HCT116 (cell line): Measurements from ENCODE around the gene TPRG1L. TPM values are rescaled to one million over a fixed set of nuclear protein-coding genes. Genes with fewer than 3 reads are reported as not detected.

Experiments
- ATAC-seq: fragments of 200-7000 bp; cut with Tn5 transposase; 2 replicates; pipeline ENCODE4 v1.9.1; 2020; ENCODE audit warnings: mild to moderate bottlenecking, moderate library complexity
- BruUV-seq: library from RNA; stranded (reverse); fragments of 400-500 nt; replicated peaks from 2 replicates; lab custom pipeline; 2021; lab: Mats Ljungman, UMichigan
- CTCF ChIA-PET: fragments of 300-600 bp; sonication (Branson Sonifier 250); formaldehyde crosslinking; loops from one replicate; lab custom pipeline; 2021; ENCODE audit warnings: antibody characterized with exemption; lab: Charles Lee
- POLR2A ChIA-PET: fragments of 300-600, 350-600 bp; sonication (Branson Sonifier 250); formaldehyde crosslinking; loops from one replicate; lab custom pipeline; 2021; ENCODE audit warnings: antibody characterized with exemption; lab: Charles Lee
- RAD21 ChIA-PET, 2 experiments: fragments of 300-600 bp; sonication (Branson Sonifier 250); formaldehyde crosslinking; loops; one replicate each; lab custom pipeline; 2023; ENCODE audit warnings: low total read pairs in 2 of 2; ENCODE audit not compliant: uncharacterized antibody in 2 of 2, unreplicated experiment in 2 of 2, low non-redundant PET in 1 of 2; lab: Charles Lee
- DNase-seq: peaks from one replicate; pipeline ENCODE4 v3.0.0-alpha.2; 2010; ENCODE audit warnings: low read depth, low spot score
- H2AFZ ChIP-seq: fragments of 200-600 bp; shearing (Covaris generic), sonication (generic); 2 replicates; pipeline ENCODE4 v1.6.1; 2017; ENCODE audit warnings: low read depth, mixed run types, mixed read lengths, antibody characterized with exemption, low read length; ENCODE audit not compliant: poor library complexity, severe bottlenecking
- H3K27ac ChIP-seq: 2 replicates; pipeline ENCODE4 v1.5.1; 2012; ENCODE audit warnings: low read depth, low read length
- H3K27me3 ChIP-seq: fragments of 200-600 bp; sonication (generic); 2 replicates; pipeline ENCODE4 v1.6.1; 2016; ENCODE audit warnings: mixed run types, low read length, mixed read lengths; ENCODE audit not compliant: insufficient read depth
- H3K36me3 ChIP-seq, 2 experiments: fragments of 200-500 bp in 1 of 2; fragments of 200-600 bp in 1 of 2; sonication (Bioruptor generic) in 1 of 2; sonication (generic) in 1 of 2; 2 replicates each; pipeline versions ENCODE4 v1.5.1 to v1.6.1; 2014 to 2016; ENCODE audit warnings: low read length in 2 of 2, inconsistent platforms in 1 of 2, mixed read lengths in 1 of 2, mixed run types in 1 of 2; ENCODE audit not compliant: insufficient read depth in 2 of 2, control insufficient read depth in 1 of 2
- H3K4me1 ChIP-seq, 2 experiments: fragments of 200-600 bp in 1 of 2; sonication (generic) in 1 of 2; 2 replicates each; pipeline versions ENCODE4 v1.5.1 to v1.6.1; 2012 to 2017; ENCODE audit warnings: low read length in 2 of 2, inconsistent platforms in 1 of 2, mild to moderate bottlenecking in 1 of 2, mixed read lengths in 1 of 2, mixed run types in 1 of 2, moderate library complexity in 1 of 2; ENCODE audit not compliant: insufficient read depth in 2 of 2, control insufficient read depth in 1 of 2
- H3K4me2 ChIP-seq: fragments of 200-600 bp; sonication (generic); 2 replicates; pipeline ENCODE4 v1.6.1; 2017; ENCODE audit warnings: mixed run types, low read length, mixed read lengths
- H3K4me3 ChIP-seq, 2 experiments: fragments of 200-600 bp in 1 of 2; sonication (generic) in 1 of 2; replicated peaks in 1 of 2; 2 replicates each; pipeline ENCODE4 v1.5.1; 2011 to 2016; ENCODE audit warnings: low read length in 2 of 2, control low read depth in 1 of 2, low read depth in 1 of 2, mild to moderate bottlenecking in 1 of 2, mixed read lengths in 1 of 2, mixed run types in 1 of 2
- H3K79me2 ChIP-seq: fragments of 200-600 bp; sonication (generic); 2 replicates; pipeline ENCODE4 v1.6.1; 2017; ENCODE audit warnings: mild to moderate bottlenecking, mixed run types, low read length, moderate library complexity, mixed read lengths; ENCODE audit not compliant: insufficient read depth
- H3K9ac ChIP-seq: fragments of 200-600 bp; sonication (generic); 2 replicates; pipeline ENCODE4 v1.6.1; 2016; ENCODE audit warnings: low read length, mixed read lengths
- H3K9me2 ChIP-seq: fragments of 200-600 bp; sonication (generic), shearing (Covaris generic); 2 replicates; pipeline ENCODE4 v1.6.1; 2017; ENCODE audit warnings: mixed run types, mild to moderate bottlenecking, moderate library complexity; ENCODE audit not compliant: insufficient read depth
- H3K9me3 ChIP-seq, 2 experiments: fragments of 200-500 bp in 1 of 2; fragments of 200-600 bp in 1 of 2; sonication (Bioruptor generic) in 1 of 2; sonication (generic) in 1 of 2; 2 replicates each; pipeline ENCODE4 v1.6.1; 2014 to 2017; ENCODE audit warnings: low read length in 2 of 2, mixed read lengths in 2 of 2, inconsistent platforms in 1 of 2, low read depth in 1 of 2, mild to moderate bottlenecking in 1 of 2, mixed run types in 1 of 2, moderate library complexity in 1 of 2; ENCODE audit not compliant: control insufficient read depth in 1 of 2, insufficient read depth in 1 of 2
- H4K20me1 ChIP-seq: fragments of 200-600 bp; sonication (generic), shearing (Covaris generic); 2 replicates; pipeline ENCODE4 v1.6.1; 2017; ENCODE audit warnings: mixed run types, mild to moderate bottlenecking, moderate library complexity; ENCODE audit not compliant: insufficient read depth
- CBX3 ChIP-seq: IDR thresholded peaks from 2 replicates; pipeline ENCODE4 v1.6.1; 2012; ENCODE audit warnings: low read depth
- EGR1 ChIP-seq: IDR thresholded peaks from 2 replicates; pipeline ENCODE4 v1.6.1; 2012; ENCODE audit warnings: low read depth
- ELF1 ChIP-seq: IDR thresholded peaks from 2 replicates; pipeline ENCODE4 v1.6.1; 2012; ENCODE audit warnings: low read depth, borderline replicate concordance
- EZH2 ChIP-seq: fragments of 200-600 bp; sonication (generic); IDR thresholded peaks from 2 replicates; pipeline ENCODE4 v1.6.1; 2017; ENCODE audit warnings: antibody characterized with exemption, mixed run types
- JUND ChIP-seq: IDR thresholded peaks from 2 replicates; pipeline ENCODE4 v1.6.1; 2012
- MAX ChIP-seq: IDR thresholded peaks from 2 replicates; pipeline ENCODE4 v1.6.1; 2012
- POLR2AphosphoS5 ChIP-seq: IDR thresholded peaks from 2 replicates; pipeline ENCODE4 v1.6.1; 2011; ENCODE audit warnings: mild to moderate bottlenecking, low read depth, low read length, moderate library complexity
- RAD21 ChIP-seq: IDR thresholded peaks from 2 replicates; pipeline ENCODE4 v1.6.1; 2012; ENCODE audit warnings: low read depth, mild to moderate bottlenecking
- REST ChIP-seq: IDR thresholded peaks from 2 replicates; pipeline ENCODE4 v1.6.1; 2012; ENCODE audit warnings: low read depth
- SRF ChIP-seq: IDR thresholded peaks from 2 replicates; pipeline ENCODE4 v1.6.1; 2012; ENCODE audit warnings: low read depth
- YY1 ChIP-seq: IDR thresholded peaks from 2 replicates; pipeline ENCODE4 v1.6.1; 2011; ENCODE audit warnings: low read length, low read depth, moderate library complexity, mild to moderate bottlenecking; ENCODE audit not compliant: insufficient replicate concordance; ENCODE audit errors: extremely low read depth
- ZBTB33 ChIP-seq: IDR thresholded peaks from 2 replicates; pipeline ENCODE4 v1.6.1; 2011; ENCODE audit warnings: mild to moderate bottlenecking, low read length, moderate library complexity; ENCODE audit not compliant: insufficient replicate concordance; ENCODE audit errors: extremely low read depth
- ZFX ChIP-seq: fragments of 450-650 bp; IDR thresholded peaks from 2 replicates; pipeline ENCODE4 v1.6.1; 2017
- intact Hi-C: fragments of 100-400 bp; cut with micrococcal nuclease; formaldehyde crosslinking; loops from 2 replicates; pipeline ENCODE4 v1.10.0; 2022
- total RNA-seq: library from RNA; stranded (reverse); gene quantifications from one replicate; pipeline ENCODE4 v1.2.1, GENCODE V29; 2021; ENCODE audit not compliant: unreplicated experiment

TPRG1L gene
- total RNA-seq, 1 experiment from 2014 or later: 25.6 TPM

GRCh38 chr1:3672231-3672970, 47.6 kb downstream of the TPRG1L start:
- no peak for DNase-seq
- H3K27ac ChIP-seq: no peak overlapping the region
- POLR2A ChIA-PET: no interaction called here
- H3K79me2 ChIP-seq: peaks cover 45% of the 10 kb centered on the region
- RAD21 ChIA-PET: no interaction called here
- no peak for ATAC-seq
- H3K4me2 ChIP-seq: peak overlapping the region; percentile 44; the same call in 1 of the 2 replicates
- CTCF ChIA-PET: no interaction called here
- H2AFZ ChIP-seq: no peak overlapping the region
- peaks cover 38 to 69% of the 10 kb centered on the region in 2 experiments for H3K4me1 ChIP-seq
- no peaks in the 10 kb centered on the region for H3K36me3 ChIP-seq
- no peaks in the 10 kb centered on the region for H3K9me3 ChIP-seq
- no TSS peak for BruUV-seq
- no peaks in the 10 kb centered on the region; the same call in 1 of the 2 replicates for H4K20me1 ChIP-seq
- no peaks in the 10 kb centered on the region for H3K27me3 ChIP-seq
- H3K9ac ChIP-seq: no peak overlapping the region
- intact Hi-C loops: no loop called here
- no peak overlapping the region for H3K4me3 ChIP-seq
- H3K9me2 ChIP-seq: no peaks in the 10 kb centered on the region
- TF ChIP-seq MAX (no peak), EZH2 (no peak), ZBTB33 (no peak), EGR1 (no peak), CBX3 (no peak), POLR2AphosphoS5 (no peak), ELF1 (no peak), SRF (no peak), REST (no peak), RAD21 (no peak), YY1 (no peak), JUND (no peak), ZFX (no peak)
